ENCODE measurements around the gene DYNLT2. TPM values are rescaled to one million over a fixed set of nuclear protein-coding genes. Genes with fewer than 3 reads are reported as not detected.
"Not testable (repeated sequence)": the region's sequence is repeated elsewhere in the genome, so short reads cannot be mapped to it uniquely, and the experiment has no call there.

Gene DYNLT2
- total RNA-seq, 4 donors from 2014 or later: 0.54 to 4.1 (median 1.1) TPM

DNA sequence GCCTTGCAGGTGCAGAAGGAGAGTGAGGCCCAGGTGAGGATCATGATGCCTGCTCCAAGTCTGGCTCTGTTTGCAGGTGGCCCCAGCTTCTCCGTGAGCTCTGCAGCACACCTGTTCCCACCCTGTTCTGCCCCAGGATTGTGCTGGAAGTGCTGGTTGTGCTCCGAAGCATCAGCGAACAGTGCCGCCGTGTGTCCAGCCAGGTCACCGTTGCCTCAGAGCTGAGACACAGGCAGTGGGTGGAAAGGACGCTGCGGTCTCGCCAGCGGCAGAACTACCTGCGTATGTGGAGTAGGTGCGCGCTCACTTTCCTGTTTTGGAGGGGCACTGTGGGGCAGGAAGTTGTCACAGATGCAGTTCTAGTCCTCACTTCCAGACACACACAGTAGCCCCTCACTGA lies 25.0 kb upstream of the DYNLT2 start:
- no peak overlapping the region for H3K4me3 ChIP-seq (ENCODE audit: low read depth, poor library complexity, severe bottlenecking)
- intact Hi-C loops (cut with DNase I; ENCODE audit: low total_unique reads): no loop called here
- no peak for DNase-seq (ENCODE audit: low spot score in 2 of 2)
- TF ChIP-seq POLR2A (IDR thresholded peaks at IDR 0.05): no peak
- TF ChIP-seq, protein P1, sequence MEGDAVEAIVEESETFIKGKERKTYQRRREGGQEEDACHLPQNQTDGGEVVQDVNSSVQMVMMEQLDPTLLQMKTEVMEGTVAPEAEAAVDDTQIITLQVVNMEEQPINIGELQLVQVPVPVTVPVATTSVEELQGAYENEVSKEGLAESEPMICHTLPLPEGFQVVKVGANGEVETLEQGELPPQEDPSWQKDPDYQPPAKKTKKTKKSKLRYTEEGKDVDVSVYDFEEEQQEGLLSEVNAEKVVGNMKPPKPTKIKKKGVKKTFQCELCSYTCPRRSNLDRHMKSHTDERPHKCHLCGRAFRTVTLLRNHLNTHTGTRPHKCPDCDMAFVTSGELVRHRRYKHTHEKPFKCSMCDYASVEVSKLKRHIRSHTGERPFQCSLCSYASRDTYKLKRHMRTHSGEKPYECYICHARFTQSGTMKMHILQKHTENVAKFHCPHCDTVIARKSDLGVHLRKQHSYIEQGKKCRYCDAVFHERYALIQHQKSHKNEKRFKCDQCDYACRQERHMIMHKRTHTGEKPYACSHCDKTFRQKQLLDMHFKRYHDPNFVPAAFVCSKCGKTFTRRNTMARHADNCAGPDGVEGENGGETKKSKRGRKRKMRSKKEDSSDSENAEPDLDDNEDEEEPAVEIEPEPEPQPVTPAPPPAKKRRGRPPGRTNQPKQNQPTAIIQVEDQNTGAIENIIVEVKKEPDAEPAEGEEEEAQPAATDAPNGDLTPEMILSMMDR (IDR thresholded peaks at IDR 0.05): no peak
- 93 to 95% methylated on average over 12 to 13 of the region's 13 CpGs for WGBS, 2 donors

DNA sequence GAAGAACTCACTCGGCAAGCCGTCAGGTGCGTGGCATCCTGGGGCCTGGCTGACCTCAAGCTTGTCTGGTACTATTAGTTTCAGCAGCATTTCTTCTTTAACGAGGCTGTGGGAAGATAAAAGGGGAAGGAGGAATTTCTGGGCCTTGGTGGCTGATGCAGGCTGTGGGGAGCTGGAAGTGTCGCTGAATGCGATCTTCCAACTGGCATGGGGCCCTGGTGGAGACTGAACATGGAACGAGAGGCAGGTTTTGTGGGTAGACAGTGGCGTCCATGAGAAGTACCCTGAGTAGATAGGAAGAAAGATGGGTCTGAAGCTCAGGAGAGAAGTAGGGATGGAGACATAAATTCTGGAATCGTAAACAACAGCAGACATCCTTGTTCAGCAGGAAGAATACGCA lies 23.9 kb upstream of the DYNLT2 start:
- 83% methylated on average over 10 of the region's 10 CpGs for WGBS, 2 donors
- intact Hi-C loops (cut with DNase I; ENCODE audit: low total_unique reads): no loop called here
- no peak overlapping the region for H3K4me3 ChIP-seq (ENCODE audit: low read depth, poor library complexity, severe bottlenecking)
- no peak for DNase-seq (ENCODE audit: low spot score in 2 of 2)
- TF ChIP-seq, protein P1 (IDR thresholded peaks at IDR 0.05): no peak
- no peak for TF ChIP-seq POLR2A (IDR thresholded peaks at IDR 0.05)

DNA sequence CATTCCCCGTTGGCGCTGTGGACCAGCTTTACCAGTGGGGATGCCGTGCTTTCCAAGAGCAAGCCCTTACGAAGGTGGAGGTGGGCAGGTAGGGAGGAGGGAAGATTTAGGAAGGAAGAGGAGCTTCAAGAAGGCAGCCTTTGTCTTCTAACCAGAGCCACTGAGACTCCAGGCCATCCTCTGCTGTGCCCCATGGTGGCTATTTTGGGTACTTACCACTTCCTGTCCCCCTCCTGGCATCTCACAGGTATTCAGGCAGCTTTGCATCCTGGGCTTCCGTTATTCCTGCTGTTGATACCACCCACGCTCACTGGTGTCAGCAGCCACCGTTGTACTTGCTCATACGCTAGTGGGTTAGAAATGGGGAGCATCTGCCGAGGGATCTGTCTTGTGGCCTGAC lies 23.0 kb upstream of the DYNLT2 start:
- 92 to 95% methylated on average over 9 of the region's 9 CpGs for WGBS, 2 donors
- TF ChIP-seq, protein P1 (IDR thresholded peaks at IDR 0.05): no peak
- no peak for TF ChIP-seq POLR2A (IDR thresholded peaks at IDR 0.05)
- DNase-seq (ENCODE audit: low spot score in 2 of 2): no peak
- intact Hi-C loops (cut with DNase I; ENCODE audit: low total_unique reads): no loop called here
- no peak overlapping the region for H3K4me3 ChIP-seq (ENCODE audit: low read depth, poor library complexity, severe bottlenecking)

DNA sequence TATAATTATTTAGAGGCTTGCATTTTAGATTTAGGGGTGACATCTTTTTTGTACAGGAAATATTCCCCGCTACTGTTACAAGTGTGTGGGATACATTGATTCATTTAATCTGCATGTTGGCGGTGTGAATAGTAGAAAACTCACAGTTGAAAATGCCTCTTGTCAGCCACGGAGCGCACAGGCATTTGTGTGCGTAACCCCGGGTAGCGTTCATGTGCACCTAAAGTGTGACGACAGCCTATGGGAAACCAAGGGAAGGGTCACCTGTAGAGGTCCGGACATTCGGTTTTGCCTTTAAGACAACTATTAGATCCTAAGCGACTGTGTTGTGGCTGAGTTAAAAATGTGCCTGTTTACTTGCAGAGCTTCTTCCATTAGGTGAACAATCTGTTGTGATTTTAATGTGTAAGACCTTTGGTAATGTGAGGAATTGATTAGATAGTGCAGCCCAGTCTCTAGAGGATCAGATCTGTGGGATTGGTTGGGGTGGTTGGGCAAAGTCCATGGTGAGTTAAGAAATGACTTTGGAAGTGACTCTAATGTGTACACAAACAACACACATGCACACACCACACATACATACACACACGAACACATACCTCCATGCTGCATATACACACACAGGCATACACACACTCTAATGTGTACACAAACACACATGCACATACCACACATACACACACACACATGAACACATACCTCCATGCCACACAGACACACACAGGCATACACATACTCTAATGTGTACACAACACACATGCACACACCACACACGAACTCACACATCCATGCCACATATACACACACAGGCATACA lies 15.8 kb upstream of the DYNLT2 start:
- no peak for TF ChIP-seq POLR2A (IDR thresholded peaks at IDR 0.05)
- TF ChIP-seq, protein P1 (IDR thresholded peaks at IDR 0.05): peak in 1 of 3 donors; percentile 75
- 93 to 96% methylated on average over 13 of the region's 13 CpGs for WGBS, 2 donors
- intact Hi-C loops (cut with DNase I; ENCODE audit: low total_unique reads): no loop called here
- DNase-seq (ENCODE audit: low spot score in 2 of 2): no peak
- H3K4me3 ChIP-seq (ENCODE audit: low read depth, poor library complexity, severe bottlenecking): no peak overlapping the region

DNA sequence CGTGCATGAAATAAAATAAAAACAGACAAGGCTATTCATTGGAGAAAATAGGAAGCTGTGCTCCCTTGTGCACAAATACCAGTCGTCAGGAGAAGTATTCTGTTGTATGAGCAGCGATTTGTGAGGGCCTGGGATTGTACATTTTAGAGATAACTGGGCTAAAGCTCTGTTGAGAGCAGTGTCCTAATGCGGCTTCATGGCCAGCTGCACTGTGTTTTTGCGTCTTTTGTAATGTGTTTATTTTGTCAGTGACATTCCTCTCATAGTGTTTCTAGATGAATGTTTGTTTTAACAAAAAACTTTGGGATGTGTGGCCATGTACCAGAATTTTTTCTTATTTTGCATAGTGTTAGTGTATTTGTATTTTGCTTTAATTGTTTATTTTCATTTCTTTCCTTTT lies 14.9 kb upstream of the DYNLT2 start:
- intact Hi-C loops (cut with DNase I; ENCODE audit: low total_unique reads): no loop called here
- no peak overlapping the region for H3K4me3 ChIP-seq (ENCODE audit: low read depth, poor library complexity, severe bottlenecking)
- no peak for DNase-seq (ENCODE audit: low spot score in 2 of 2)
- no peak for TF ChIP-seq POLR2A (IDR thresholded peaks at IDR 0.05)
- TF ChIP-seq, protein P1 (IDR thresholded peaks at IDR 0.05): no peak
- WGBS, 2 donors: 90 to 96% methylated on average over 5 of the region's 5 CpGs

DNA sequence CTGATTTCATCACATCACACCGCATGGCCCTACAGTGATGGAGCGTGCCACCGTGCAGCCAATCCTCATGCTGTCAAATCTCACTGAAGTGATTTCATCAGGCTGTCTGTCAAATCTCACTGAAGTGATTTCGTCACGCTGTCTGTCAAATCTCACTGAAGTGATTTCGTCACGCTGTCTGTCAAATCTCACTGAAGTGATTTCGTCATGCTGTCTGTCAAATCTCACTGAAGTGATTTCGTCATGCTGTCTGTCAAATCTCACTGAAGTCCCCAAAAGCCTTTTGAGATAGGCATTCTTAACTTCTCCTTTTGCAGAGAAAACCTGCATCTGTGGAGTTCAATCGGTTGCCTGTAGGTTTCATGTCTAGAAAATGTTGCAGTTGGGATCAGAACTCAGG lies 14.4 kb upstream of the DYNLT2 start:
- 89 to 99% methylated on average over 10 of the region's 10 CpGs for WGBS, 2 donors
- intact Hi-C loops (cut with DNase I; ENCODE audit: low total_unique reads); H3K4me3 ChIP-seq (ENCODE audit: low read depth, poor library complexity, severe bottlenecking); DNase-seq (ENCODE audit: low spot score in 2 of 2): not testable (repeated sequence)

Data from lower leg skin (tissue), 4 donors.